Keratinocyte (primary cell): ENCODE results near the gene ENDOG. TPM values are rescaled to one million over a fixed set of nuclear protein-coding genes. Genes with fewer than 3 reads are reported as not detected.

Experiments
- DNase-seq: peaks from one replicate; pipeline ENCODE4 v3.0.0-alpha.2; 2011; ENCODE audit warnings: low read depth, missing footprints, low spot score
- FAIRE-seq: peaks from 2 replicates; lab custom pipeline; 2011; peaks lifted over from hg19 to GRCh38; lab: Jason Lieb, UNC
- H2AFZ ChIP-seq: 2 replicates; pipeline ENCODE4 v1.6.0; 2012; ENCODE audit warnings: low read length, control low read depth, inconsistent platforms; ENCODE audit not compliant: control insufficient read depth
- H3K27ac ChIP-seq: 2 replicates; pipeline ENCODE4 v1.5.1; 2011; ENCODE audit warnings: low read length; ENCODE audit not compliant: control insufficient read depth, insufficient read depth
- H3K27me3 ChIP-seq: 3 replicates; pipeline ENCODE4 v1.6.0; 2011; ENCODE audit warnings: low read length; ENCODE audit not compliant: control insufficient read depth, insufficient read depth; ENCODE audit errors: extremely low read depth
- H3K36me3 ChIP-seq, 2 experiments: 2 replicates in 1 of 2; 3 replicates in 1 of 2; pipeline ENCODE4 v1.5.1; 2011; ENCODE audit warnings: low read length in 2 of 2, mild to moderate bottlenecking in 1 of 2; ENCODE audit not compliant: control insufficient read depth in 2 of 2, insufficient read depth in 2 of 2; ENCODE audit errors: extremely low read depth in 1 of 2
- H3K4me1 ChIP-seq: 3 replicates; pipeline ENCODE4 v1.5.1; 2011; ENCODE audit warnings: low read length; ENCODE audit not compliant: control insufficient read depth, insufficient read depth; ENCODE audit errors: extremely low read depth
- H3K4me2 ChIP-seq: 3 replicates; pipeline ENCODE4 v1.6.0; 2011; ENCODE audit warnings: low read depth, low read length; ENCODE audit not compliant: control insufficient read depth, insufficient read depth; ENCODE audit errors: extremely low read depth
- H3K4me3 ChIP-seq, 3 experiments: fragments of 200-600 bp in 1 of 3; sonication (generic) in 1 of 3; 2 replicates in 2 of 3; 3 replicates in 1 of 3; pipeline ENCODE4 v1.5.1; 2011 to 2016; ENCODE audit warnings: low read length in 3 of 3, mild to moderate bottlenecking in 3 of 3, control low read depth in 2 of 3, inconsistent platforms in 1 of 3, low read depth in 1 of 3, mixed read lengths in 1 of 3, mixed run types in 1 of 3, moderate library complexity in 1 of 3; ENCODE audit not compliant: control insufficient read depth in 2 of 3, insufficient read depth in 2 of 3; ENCODE audit errors: extremely low read depth in 1 of 3
- H3K79me2 ChIP-seq: 2 replicates; pipeline ENCODE4 v1.6.0; 2012; ENCODE audit warnings: low read length; ENCODE audit not compliant: control insufficient read depth, insufficient read depth
- H3K9ac ChIP-seq: 3 replicates; pipeline ENCODE4 v1.6.0; 2011; ENCODE audit warnings: low read length; ENCODE audit not compliant: control insufficient read depth, insufficient read depth; ENCODE audit errors: extremely low read depth
- H3K9me1 ChIP-seq: 3 replicates; pipeline ENCODE4 v1.6.0; 2011; ENCODE audit warnings: low read length; ENCODE audit not compliant: control insufficient read depth, insufficient read depth; ENCODE audit errors: extremely low read depth
- H3K9me3 ChIP-seq: 2 replicates; pipeline ENCODE4 v1.5.1; 2012; ENCODE audit warnings: low read depth, low read length; ENCODE audit not compliant: control insufficient read depth
- H4K20me1 ChIP-seq: 3 replicates; pipeline ENCODE4 v1.6.0; 2011; ENCODE audit warnings: low read length; ENCODE audit not compliant: control insufficient read depth, insufficient read depth; ENCODE audit errors: extremely low read depth
- EZH2 ChIP-seq: IDR thresholded peaks from one replicate; pipeline ENCODE4 v1.6.1; 2012; ENCODE audit warnings: inconsistent platforms, mild to moderate bottlenecking, low read length, moderate library complexity
- dilution Hi-C: fragments of 300-500 bp; cut with MboI; formaldehyde crosslinking; loops from one replicate; pipeline ENCODE4 v1.7.0; 2020; ENCODE audit warnings: low sequenced_read_pairs; ENCODE audit not compliant: extremely low pct_ligation_motif_present
- polyA plus RNA-seq, 5 experiments: library from polyadenylated mRNA; depleted of rRNA in 3 of 5; stranded (reverse) in 3 of 5; stranded (forward) in 1 of 5; unstranded in 1 of 5; fragments of >200 nt; gene quantifications; 1 replicate in 1 of 5; 2 replicates in 3 of 5; 3 replicates in 1 of 5; pipeline versions ENCODE4 v1.2.1 to v1.2.3, GENCODE V29; 2011 to 2012; ENCODE audit warnings: missing spikeins in 2 of 5, low read depth in 1 of 5, low replicate concordance in 1 of 5
- TF ChIP-seq, protein P1 (sequence below), 3 experiments: IDR thresholded peaks in 1 of 3; conservative IDR thresholded peaks in 1 of 3; optimal IDR thresholded peaks in 1 of 3; 2 replicates in 2 of 3; 3 replicates in 1 of 3; pipeline versions ENCODE3 to v1.5.1; 2011; ENCODE audit warnings: low read length in 3 of 3, mild to moderate bottlenecking in 3 of 3, moderate library complexity in 2 of 3, control low read depth in 1 of 3, inconsistent platforms in 1 of 3; ENCODE audit not compliant: insufficient read depth in 2 of 3; ENCODE audit errors: extremely low read depth in 1 of 3

ENDOG gene
- polyA plus RNA-seq, 1 donor (not counting 4 experiments of a cell fraction or from before 2014, with no cell fraction given), result 10.2 TPM

DNA sequence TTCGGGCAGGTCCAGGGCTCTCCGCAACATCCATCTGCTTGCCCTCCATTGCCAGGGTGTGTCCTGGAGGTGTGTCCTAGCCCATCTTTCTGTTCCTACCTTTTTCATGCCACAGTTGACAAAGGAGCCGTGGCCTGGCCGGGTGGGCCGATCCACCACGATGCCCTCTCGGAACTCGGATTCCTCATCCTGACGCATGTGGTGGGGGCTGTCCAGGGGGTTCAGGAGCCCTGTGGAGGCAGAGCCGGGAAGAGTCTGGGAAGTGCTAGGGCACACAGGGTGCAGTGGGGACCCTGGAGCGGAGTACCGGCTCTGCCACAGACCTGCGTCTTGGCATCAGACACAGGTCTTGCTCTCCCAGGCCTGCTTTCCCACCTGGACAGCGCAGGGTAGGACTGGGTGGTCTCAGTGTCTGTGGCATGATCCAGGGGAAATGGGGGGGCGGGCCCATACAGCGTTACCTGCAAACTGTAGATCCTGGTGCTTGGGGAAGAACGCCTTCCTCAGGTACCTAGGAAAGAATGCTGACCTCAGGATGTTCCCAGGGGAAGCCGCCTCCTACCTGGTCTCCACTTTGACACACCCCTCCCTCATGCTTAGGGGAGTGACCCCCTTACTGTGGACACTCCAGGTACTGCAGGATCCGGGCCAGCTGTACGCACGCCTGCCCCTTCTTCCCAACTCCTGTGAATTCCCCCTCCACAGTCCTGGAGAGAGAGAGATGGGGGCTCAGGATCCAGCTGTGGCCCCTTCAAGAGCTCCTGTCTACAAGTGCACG is 7.8 kb downstream of the ENDOG start:
- peaks cover 6% of the 10 kb centered on the region for H3K4me1 ChIP-seq
- dilution Hi-C loops, result no loop called here
- no peak overlapping the region for H3K9ac ChIP-seq
- no peaks in the 10 kb centered on the region for H3K9me1 ChIP-seq
- no peaks in the 10 kb centered on the region for H4K20me1 ChIP-seq
- H3K4me2 ChIP-seq, result no peak overlapping the region
- no peak overlapping the region for H3K4me3 ChIP-seq
- no peak overlapping the region for H3K27ac ChIP-seq
- DNase-seq (no peak), FAIRE-seq (no peak)
- peaks cover 30 to 55% of the 10 kb centered on the region in 2 experiments for H3K36me3 ChIP-seq
- no peak overlapping the region for H2AFZ ChIP-seq
- TF ChIP-seq, protein P1, sequence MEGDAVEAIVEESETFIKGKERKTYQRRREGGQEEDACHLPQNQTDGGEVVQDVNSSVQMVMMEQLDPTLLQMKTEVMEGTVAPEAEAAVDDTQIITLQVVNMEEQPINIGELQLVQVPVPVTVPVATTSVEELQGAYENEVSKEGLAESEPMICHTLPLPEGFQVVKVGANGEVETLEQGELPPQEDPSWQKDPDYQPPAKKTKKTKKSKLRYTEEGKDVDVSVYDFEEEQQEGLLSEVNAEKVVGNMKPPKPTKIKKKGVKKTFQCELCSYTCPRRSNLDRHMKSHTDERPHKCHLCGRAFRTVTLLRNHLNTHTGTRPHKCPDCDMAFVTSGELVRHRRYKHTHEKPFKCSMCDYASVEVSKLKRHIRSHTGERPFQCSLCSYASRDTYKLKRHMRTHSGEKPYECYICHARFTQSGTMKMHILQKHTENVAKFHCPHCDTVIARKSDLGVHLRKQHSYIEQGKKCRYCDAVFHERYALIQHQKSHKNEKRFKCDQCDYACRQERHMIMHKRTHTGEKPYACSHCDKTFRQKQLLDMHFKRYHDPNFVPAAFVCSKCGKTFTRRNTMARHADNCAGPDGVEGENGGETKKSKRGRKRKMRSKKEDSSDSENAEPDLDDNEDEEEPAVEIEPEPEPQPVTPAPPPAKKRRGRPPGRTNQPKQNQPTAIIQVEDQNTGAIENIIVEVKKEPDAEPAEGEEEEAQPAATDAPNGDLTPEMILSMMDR (optimal IDR thresholded peaks at IDR 0.05 in 1 of 3, IDR thresholded peaks at IDR 0.05 in 1 of 3, conservative IDR thresholded peaks at IDR 0.05 in 1 of 3; ENCODE audit: extremely low read depth in 1 of 3, insufficient read depth in 2 of 3, low read length in 3 of 3), result peak in 1 of 3 experiments; percentile 16
- no peak for TF ChIP-seq EZH2
- H3K79me2 ChIP-seq, result peaks cover 9% of the 10 kb centered on the region
- H3K27me3 ChIP-seq, result no peaks in the 10 kb centered on the region
- H3K9me3 ChIP-seq, result no peaks in the 10 kb centered on the region

GRCh38 chr9:128828267-128828666 is 10.0 kb downstream of the ENDOG start:
- Histone ChIP-seq H3K9me3 (no peaks in the 10 kb centered on the region), H3K4me1 (peaks cover 6% of the 10 kb centered on the region), H3K79me2 (peaks cover 9% of the 10 kb centered on the region), H3K27me3 (no peaks in the 10 kb centered on the region), H4K20me1 (no peaks in the 10 kb centered on the region), H2AFZ (no peak overlapping the region), H3K27ac (no peak overlapping the region), H3K9ac (no peak overlapping the region), H3K9me1 (no peaks in the 10 kb centered on the region), H3K4me2 (peak overlapping the region; percentile 98), H3K4me3 (peak overlapping the region in 1 of 3 experiments; percentile 94), H3K36me3 (peaks cover 27 to 39% of the 10 kb centered on the region in 2 experiments)
- no peak for FAIRE-seq
- dilution Hi-C loops, result no loop called here
- no peak for TF ChIP-seq EZH2
- TF ChIP-seq, protein P1 (optimal IDR thresholded peaks at IDR 0.05 in 1 of 3, IDR thresholded peaks at IDR 0.05 in 1 of 3, conservative IDR thresholded peaks at IDR 0.05 in 1 of 3; ENCODE audit: extremely low read depth in 1 of 3, insufficient read depth in 2 of 3, low read length in 3 of 3), result no peak
- DNase-seq, result no peak
